GM12878 (cell line): ENCODE results near the gene TMPRSS2. TPM values are rescaled to one million over a fixed set of nuclear protein-coding genes. Genes with fewer than 3 reads are reported as not detected.

Source experiments
- ATAC-seq: fragments of 200-7000 bp; cut with Tn5 transposase; 3 replicates; pipeline ENCODE4 v1.9.1; 2020; ENCODE audit warnings: mild to moderate bottlenecking, moderate library complexity
- BruUV-seq: library from RNA; stranded (reverse); fragments of 400-500 nt; replicated peaks from 2 replicates; lab custom pipeline; 2021; lab: Mats Ljungman, UMichigan
- CTCF ChIA-PET: fragments of 300-600 bp; sonication (Branson Sonifier 250); formaldehyde crosslinking; extraction: SDS; loops from one replicate; lab custom pipeline; 2021; ENCODE audit warnings: inconsistent platforms; lab: Yijun Ruan, JAX
- POLR2A ChIA-PET: fragments of 350-600 bp; formaldehyde crosslinking; extraction: SDS; loops from one replicate; lab custom pipeline; 2021; ENCODE audit warnings: inconsistent platforms; lab: Charles Lee
- RAD21 ChIA-PET: fragments of 300-600 bp; sonication (Branson Sonifier 250); formaldehyde crosslinking; loops from one replicate; lab custom pipeline; 2023; ENCODE audit warnings: antibody characterized with exemption; ENCODE audit not compliant: unreplicated experiment; lab: Charles Lee
- SMC1A ChIA-PET: fragments of 300-600 bp; sonication (Branson Sonifier 250); formaldehyde crosslinking; loops from one replicate; lab custom pipeline; 2023; ENCODE audit not compliant: unreplicated experiment, uncharacterized antibody; lab: Charles Lee
- DNase-seq: peaks from one replicate; pipeline ENCODE4 v3.0.0-alpha.2; 2011; ENCODE audit warnings: low read depth, low spot score
- FAIRE-seq: peaks from 3 replicates; lab custom pipeline; 2011; peaks lifted over from hg19 to GRCh38; lab: Jason Lieb, UNC
- H2AFZ ChIP-seq: 2 replicates; pipeline ENCODE4 v1.6.0; 2011; ENCODE audit warnings: low read depth, low read length, control low read depth; ENCODE audit not compliant: control insufficient read depth
- H3K27ac ChIP-seq: 2 replicates; pipeline ENCODE4 v1.5.1; 2011; ENCODE audit warnings: control low read depth; ENCODE audit not compliant: control insufficient read depth, insufficient read depth
- H3K27me3 ChIP-seq, 2 experiments: replicated peaks in 1 of 2; 2 replicates each; pipeline versions ENCODE4 v1.6.0 to v1.6.1; 2011; ENCODE audit warnings: low read length in 1 of 2; ENCODE audit not compliant: control insufficient read depth in 2 of 2, insufficient read depth in 2 of 2
- H3K36me3 ChIP-seq, 2 experiments: 2 replicates each; pipeline ENCODE4 v1.5.1; 2011; ENCODE audit warnings: low read length in 1 of 2; ENCODE audit not compliant: control insufficient read depth in 2 of 2, insufficient read depth in 2 of 2
- H3K4me1 ChIP-seq: 2 replicates; pipeline ENCODE4 v1.6.1; 2011; ENCODE audit warnings: mild to moderate bottlenecking, low read length, moderate library complexity, mixed read lengths; ENCODE audit not compliant: control insufficient read depth, insufficient read depth
- H3K4me2 ChIP-seq: 2 replicates; pipeline ENCODE4 v1.6.0; 2011; ENCODE audit warnings: control low read depth; ENCODE audit not compliant: control insufficient read depth, insufficient read depth
- H3K4me3 ChIP-seq: fragments of 200-600 bp; sonication (generic); 2 replicates; pipeline ENCODE4 v1.5.1; 2016
- H3K79me2 ChIP-seq: 2 replicates; pipeline ENCODE4 v1.6.0; 2011; ENCODE audit warnings: low read length; ENCODE audit not compliant: control insufficient read depth, insufficient read depth
- H3K9ac ChIP-seq: 2 replicates; pipeline ENCODE4 v1.8.0; 2011; ENCODE audit warnings: low read length, control low read depth, mixed read lengths; ENCODE audit not compliant: control insufficient read depth, insufficient read depth
- H3K9me3 ChIP-seq: replicated peaks from 3 replicates; pipeline ENCODE4 v1.5.1; 2011; ENCODE audit warnings: mild to moderate bottlenecking, low read length; ENCODE audit not compliant: control insufficient read depth, insufficient read depth
- H4K20me1 ChIP-seq: 2 replicates; pipeline ENCODE4 v1.6.0; 2011; ENCODE audit not compliant: control insufficient read depth, insufficient read depth
- ATF2 ChIP-seq: IDR thresholded peaks from 2 replicates; pipeline ENCODE4 v1.6.1; 2012; ENCODE audit warnings: low read length, inconsistent platforms
- BRCA1 ChIP-seq: IDR thresholded peaks from 2 replicates; pipeline ENCODE4 v1.6.1; 2011; ENCODE audit warnings: low read depth, low read length, improper control_type of control experiment
- CBX5 ChIP-seq: sonication (generic); IDR thresholded peaks from 2 replicates; pipeline ENCODE4 v1.6.1; 2016; ENCODE audit warnings: low read depth, moderate library complexity, mild to moderate bottlenecking, inconsistent platforms
- CHD1 ChIP-seq: IDR thresholded peaks from 2 replicates; pipeline ENCODE4 v1.6.1; 2012; ENCODE audit warnings: low read depth, low read length, improper control_type of control experiment
- CHD2 ChIP-seq: IDR thresholded peaks from 2 replicates; pipeline ENCODE4 v1.6.1; 2011; ENCODE audit warnings: low read depth, low read length, improper control_type of control experiment, borderline replicate concordance
- CREM ChIP-seq: IDR thresholded peaks from 2 replicates; pipeline ENCODE4 v1.6.1; 2014; ENCODE audit warnings: antibody characterized with exemption, low read depth
- EGR1 ChIP-seq, 2 experiments: IDR thresholded peaks; 1 replicate in 1 of 2; 2 replicates in 1 of 2; pipeline ENCODE4 v1.6.1; 2011 to 2012; ENCODE audit warnings: low read depth in 2 of 2, low read length in 2 of 2, borderline replicate concordance in 1 of 2, mild to moderate bottlenecking in 1 of 2, moderate library complexity in 1 of 2
- ETV6 ChIP-seq, 2 experiments: fragments of 450-650 bp in 1 of 2; IDR thresholded peaks in 1 of 2; conservative IDR thresholded peaks in 1 of 2; 2 replicates each; pipeline ENCODE4 v1.6.1; 2014; ENCODE audit warnings: antibody characterized with exemption in 1 of 2, borderline replicate concordance in 1 of 2, low read depth in 1 of 2, mild to moderate bottlenecking in 1 of 2, moderate library complexity in 1 of 2
- NBN ChIP-seq: fragments of 450-650 bp; IDR thresholded peaks from 2 replicates; pipeline ENCODE4 v1.6.1; 2016
- SUPT20H ChIP-seq: IDR thresholded peaks from 2 replicates; pipeline ENCODE4 v1.6.1; 2011; ENCODE audit warnings: low read depth, mild to moderate bottlenecking, low read length, moderate library complexity, borderline replicate concordance; ENCODE audit not compliant: control insufficient read depth
- ZNF274 ChIP-seq: IDR thresholded peaks from one replicate; pipeline ENCODE4 v1.8.0; 2011; ENCODE audit not compliant: insufficient read length, insufficient read depth
- WGBS: methylation state at CpG from one replicate; pipeline ENCODE4 v1.1.6; 2016; ENCODE audit warnings: low lambda C conversion rate; ENCODE audit not compliant: insufficient replicate concordance, insufficient coverage; ENCODE audit errors: missing lambda C conversion rate; 5-methylcytosine and 5-hydroxymethylcytosine counted together
- in situ Hi-C: fragments of 300-500 bp; cut with MboI; formaldehyde crosslinking; loops from 9 replicates; pipeline ENCODE4 v1.14.3; 2018; ENCODE audit warnings: mixed read lengths
- intact Hi-C: fragments of 100-400 bp; cut with micrococcal nuclease; formaldehyde crosslinking; loops from one replicate; pipeline ENCODE4 v1.14.2; 2022; ENCODE audit not compliant: unreplicated experiment
- polyA plus RNA-seq, 11 experiments: library from polyadenylated mRNA; depleted of rRNA in 4 of 11; unstranded in 6 of 11; stranded (reverse) in 5 of 11; fragments of >200 nt; fragmentation: Nextera tagmentation in 4 of 11; fragmentation: Illumina TruSeq in 1 of 11; extraction: Ambion mirVana in 4 of 11; extraction: Trizol in 1 of 11; gene quantifications; 1 replicate in 1 of 11; 2 replicates in 10 of 11; pipeline versions ENCODE4 v1.2.1 to v1.2.3, GENCODE V29; 2011 to 2016; ENCODE audit warnings: inconsistent platforms in 2 of 11, missing spikeins in 2 of 11, low read depth in 1 of 11
- total RNA-seq, 4 experiments: library from RNA; depleted of rRNA in 3 of 4; stranded (reverse); fragments of >200 nt in 3 of 4; fragmentation: Illumina TruSeq in 1 of 4; extraction: Trizol in 1 of 4; gene quantifications; 2 replicates each; pipeline versions ENCODE4 v1.2.1 to v1.2.3, GENCODE V29; 2013 to 2021
- TF ChIP-seq, protein P1 (sequence below): IDR thresholded peaks from 2 replicates; pipeline ENCODE4 v1.6.1; 2012; ENCODE audit warnings: low read depth, low read length, improper control_type of control experiment

TMPRSS2 gene
- total and polyA plus RNA-seq, 10 of the 15 experiments (the other 5 are each of a cell fraction or from before 2014, with no cell fraction given): 0.19 to 0.26 TPM; not detected in 8

DNA sequence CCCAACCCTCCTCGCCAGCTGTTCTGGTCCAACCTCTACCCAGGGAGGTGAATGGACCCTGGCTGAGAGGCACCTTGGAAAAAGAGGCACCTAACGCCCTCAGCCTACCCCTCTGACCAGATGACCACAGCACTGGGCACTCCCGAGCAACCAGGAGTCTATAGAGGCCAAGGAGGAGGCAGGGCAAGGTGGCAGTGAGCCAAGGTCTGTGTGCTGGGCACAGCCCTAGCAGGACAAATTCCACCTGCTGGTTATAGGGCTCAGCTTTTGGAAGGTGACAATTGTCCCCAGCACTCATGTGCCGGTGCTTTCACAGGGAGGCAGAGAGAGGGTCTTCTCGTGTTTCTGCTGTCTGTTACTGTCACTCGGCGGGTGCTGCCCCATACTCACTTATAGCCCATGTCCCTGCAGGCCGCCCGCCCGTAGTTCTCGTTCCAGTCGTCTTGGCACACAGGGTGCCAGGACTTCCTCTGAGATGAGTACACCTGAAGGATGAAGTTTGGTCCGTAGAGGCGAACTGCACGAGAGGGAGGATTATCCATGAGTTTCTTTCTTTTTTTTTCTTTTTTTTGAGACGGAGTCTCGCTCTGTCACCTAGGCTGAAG is 27.8 kb downstream of the TMPRSS2 start:
- no peak overlapping the region for H3K9ac ChIP-seq
- 74% methylated on average over 17 of the region's 17 CpGs for WGBS

More for the DNA sequence above, 27.8 kb downstream of the TMPRSS2 start:
- no peak for DNase-seq
- H3K79me2 ChIP-seq: no peaks in the 10 kb centered on the region
- no peaks in the 10 kb centered on the region for H3K9me3 ChIP-seq
- no peaks in the 10 kb centered on the region for H3K27me3 ChIP-seq
- RAD21 ChIA-PET: no interaction called here
- no peaks in the 10 kb centered on the region for H3K36me3 ChIP-seq
- CTCF ChIA-PET: no interaction called here
- no peak overlapping the region for H3K4me2 ChIP-seq
- no peaks in the 10 kb centered on the region for H4K20me1 ChIP-seq
- no peak overlapping the region for H3K27ac ChIP-seq
- SMC1A ChIA-PET: no interaction called here
- FAIRE-seq: no peak
- H2AFZ ChIP-seq: no peak overlapping the region
- H3K4me1 ChIP-seq: 0 out of 2 replicates have a peak, but pooled peaks cover 3% of the 10 kb centered on the region
- TF ChIP-seq BRCA1 (no peak), CBX5 (no peak), CREM (no peak), NBN (no peak), ATF2 (no peak), ETV6 (conservative IDR thresholded peaks at IDR 0.05 in 1 of 2, IDR thresholded peaks at IDR 0.05 in 1 of 2; ENCODE audit: borderline replicate concordance in 1 of 2, low read depth in 1 of 2) (no peak), CHD1 (no peak), SUPT20H (no peak), ZNF274 (no peak), CHD2 (no peak), EGR1 (IDR thresholded peaks at IDR 0.05; ENCODE audit: borderline replicate concordance in 1 of 2, low read depth in 2 of 2, low read length in 2 of 2) (no peak)
- TF ChIP-seq, protein P1, sequence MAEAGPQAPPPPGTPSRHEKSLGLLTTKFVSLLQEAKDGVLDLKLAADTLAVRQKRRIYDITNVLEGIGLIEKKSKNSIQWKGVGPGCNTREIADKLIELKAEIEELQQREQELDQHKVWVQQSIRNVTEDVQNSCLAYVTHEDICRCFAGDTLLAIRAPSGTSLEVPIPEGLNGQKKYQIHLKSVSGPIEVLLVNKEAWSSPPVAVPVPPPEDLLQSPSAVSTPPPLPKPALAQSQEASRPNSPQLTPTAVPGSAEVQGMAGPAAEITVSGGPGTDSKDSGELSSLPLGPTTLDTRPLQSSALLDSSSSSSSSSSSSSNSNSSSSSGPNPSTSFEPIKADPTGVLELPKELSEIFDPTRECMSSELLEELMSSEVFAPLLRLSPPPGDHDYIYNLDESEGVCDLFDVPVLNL: no peak
- in situ Hi-C loops: no loop called here
- ATAC-seq: no peak
- intact Hi-C loops: loop anchor here (5.0 kb wide), 1 partner anchor 122 kb away; no protein-coding TSS in a partner anchor
- POLR2A ChIA-PET: no interaction called here
- no peak overlapping the region for H3K4me3 ChIP-seq
- no TSS peak for BruUV-seq
